ENCODE data around the gene FLVCR2. TPM values are rescaled to one million over a fixed set of nuclear protein-coding genes. Genes with fewer than 3 reads are reported as not detected.

Gene FLVCR2
- total and polyA plus RNA-seq, 2 of the 13 experiments (the other 11 are each of a cell fraction or from before 2014, with no cell fraction given) = 9.9 to 10.5 TPM

- TF ChIP-seq HMGXB3 (CRISPR knock-in tag; IDR thresholded peaks at IDR 0.05; ENCODE audit: borderline replicate concordance) = no peak
- no peak for TF ChIP-seq TIGD3 (CRISPR knock-in tag; IDR thresholded peaks at IDR 0.05; ENCODE audit: borderline replicate concordance)
- TF ChIP-seq ZNF331 (CRISPR knock-in tag; IDR thresholded peaks at IDR 0.05) = no peak
- no peak for TF ChIP-seq ELK4 (CRISPR knock-in tag; IDR thresholded peaks at IDR 0.05; ENCODE audit: borderline replicate concordance)
- no peak for TF ChIP-seq NCOR1 (IDR thresholded peaks at IDR 0.05; ENCODE audit: borderline replicate concordance, low read length)
- TF ChIP-seq ZBTB43 (CRISPR knock-in tag; conservative IDR thresholded peaks at IDR 0.05) = no peak
- no peak for TF ChIP-seq IRF2 (CRISPR knock-in tag; IDR thresholded peaks at IDR 0.05)
Observed at GRCh38 chr14:75559045-75559444, 19.4 kb upstream of the FLVCR2 start (continued).

Measured in HepG2 (cell line).